ENCODE data around the gene NR1D2. TPM values are rescaled to one million over a fixed set of nuclear protein-coding genes. Genes with fewer than 3 reads are reported as not detected.
"Not testable (repeated sequence)": the region's sequence is repeated elsewhere in the genome, so short reads cannot be mapped to it uniquely, and the experiment has no call there.

The NR1D2 gene
- total RNA-seq, 1 experiment from 2014 or later: 9.5 TPM

DNA sequence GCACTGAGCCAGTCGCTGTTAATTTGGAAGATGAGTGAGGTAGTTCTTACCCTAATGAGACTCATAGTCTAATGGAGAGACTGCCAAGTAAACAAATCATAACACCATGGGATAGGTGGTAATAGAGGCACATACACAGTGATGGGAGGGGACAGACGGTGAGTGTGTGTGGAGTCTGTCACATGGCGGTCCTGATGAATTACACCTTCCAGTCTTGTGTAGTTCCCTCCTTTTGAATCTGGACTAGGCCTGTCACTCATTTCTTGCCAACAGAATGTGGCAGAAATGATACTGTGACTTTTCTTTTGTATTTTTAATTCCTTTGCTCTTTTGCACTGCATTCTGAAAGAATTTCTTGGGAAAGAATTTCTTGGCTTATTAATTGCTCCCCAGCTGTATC, 78.1 kb downstream of the NR1D2 start:
- POLR2A ChIA-PET: no interaction called here
- TF ChIP-seq POLR2AphosphoS5 (IDR thresholded peaks at IDR 0.05; ENCODE audit: low read depth, low read length): no peak
- TF ChIP-seq, protein P1, sequence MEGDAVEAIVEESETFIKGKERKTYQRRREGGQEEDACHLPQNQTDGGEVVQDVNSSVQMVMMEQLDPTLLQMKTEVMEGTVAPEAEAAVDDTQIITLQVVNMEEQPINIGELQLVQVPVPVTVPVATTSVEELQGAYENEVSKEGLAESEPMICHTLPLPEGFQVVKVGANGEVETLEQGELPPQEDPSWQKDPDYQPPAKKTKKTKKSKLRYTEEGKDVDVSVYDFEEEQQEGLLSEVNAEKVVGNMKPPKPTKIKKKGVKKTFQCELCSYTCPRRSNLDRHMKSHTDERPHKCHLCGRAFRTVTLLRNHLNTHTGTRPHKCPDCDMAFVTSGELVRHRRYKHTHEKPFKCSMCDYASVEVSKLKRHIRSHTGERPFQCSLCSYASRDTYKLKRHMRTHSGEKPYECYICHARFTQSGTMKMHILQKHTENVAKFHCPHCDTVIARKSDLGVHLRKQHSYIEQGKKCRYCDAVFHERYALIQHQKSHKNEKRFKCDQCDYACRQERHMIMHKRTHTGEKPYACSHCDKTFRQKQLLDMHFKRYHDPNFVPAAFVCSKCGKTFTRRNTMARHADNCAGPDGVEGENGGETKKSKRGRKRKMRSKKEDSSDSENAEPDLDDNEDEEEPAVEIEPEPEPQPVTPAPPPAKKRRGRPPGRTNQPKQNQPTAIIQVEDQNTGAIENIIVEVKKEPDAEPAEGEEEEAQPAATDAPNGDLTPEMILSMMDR (IDR thresholded peaks at IDR 0.05): no peak
- TF ChIP-seq, protein P2, sequence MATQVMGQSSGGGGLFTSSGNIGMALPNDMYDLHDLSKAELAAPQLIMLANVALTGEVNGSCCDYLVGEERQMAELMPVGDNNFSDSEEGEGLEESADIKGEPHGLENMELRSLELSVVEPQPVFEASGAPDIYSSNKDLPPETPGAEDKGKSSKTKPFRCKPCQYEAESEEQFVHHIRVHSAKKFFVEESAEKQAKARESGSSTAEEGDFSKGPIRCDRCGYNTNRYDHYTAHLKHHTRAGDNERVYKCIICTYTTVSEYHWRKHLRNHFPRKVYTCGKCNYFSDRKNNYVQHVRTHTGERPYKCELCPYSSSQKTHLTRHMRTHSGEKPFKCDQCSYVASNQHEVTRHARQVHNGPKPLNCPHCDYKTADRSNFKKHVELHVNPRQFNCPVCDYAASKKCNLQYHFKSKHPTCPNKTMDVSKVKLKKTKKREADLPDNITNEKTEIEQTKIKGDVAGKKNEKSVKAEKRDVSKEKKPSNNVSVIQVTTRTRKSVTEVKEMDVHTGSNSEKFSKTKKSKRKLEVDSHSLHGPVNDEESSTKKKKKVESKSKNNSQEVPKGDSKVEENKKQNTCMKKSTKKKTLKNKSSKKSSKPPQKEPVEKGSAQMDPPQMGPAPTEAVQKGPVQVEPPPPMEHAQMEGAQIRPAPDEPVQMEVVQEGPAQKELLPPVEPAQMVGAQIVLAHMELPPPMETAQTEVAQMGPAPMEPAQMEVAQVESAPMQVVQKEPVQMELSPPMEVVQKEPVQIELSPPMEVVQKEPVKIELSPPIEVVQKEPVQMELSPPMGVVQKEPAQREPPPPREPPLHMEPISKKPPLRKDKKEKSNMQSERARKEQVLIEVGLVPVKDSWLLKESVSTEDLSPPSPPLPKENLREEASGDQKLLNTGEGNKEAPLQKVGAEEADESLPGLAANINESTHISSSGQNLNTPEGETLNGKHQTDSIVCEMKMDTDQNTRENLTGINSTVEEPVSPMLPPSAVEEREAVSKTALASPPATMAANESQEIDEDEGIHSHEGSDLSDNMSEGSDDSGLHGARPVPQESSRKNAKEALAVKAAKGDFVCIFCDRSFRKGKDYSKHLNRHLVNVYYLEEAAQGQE (IDR thresholded peaks at IDR 0.05; ENCODE audit: insufficient read depth in 1 of 2, low read depth in 2 of 2, low read length in 1 of 2): no peak
- no peak for TF ChIP-seq TCF7L2 (IDR thresholded peaks at IDR 0.05; ENCODE audit: low read depth, low read length)
- TF ChIP-seq SIN3A (IDR thresholded peaks at IDR 0.05; ENCODE audit: borderline replicate concordance, insufficient read depth, low read depth, low read length): no peak
- Histone ChIP-seq H3K9me3 (ENCODE audit: control insufficient read depth, insufficient read depth, low read depth, low read length) (no peaks in the 10 kb centered on the region), H3K4me3 (ENCODE audit: low read depth in 2 of 2, low read length in 2 of 2) (no peak overlapping the region), H3K4me1 (ENCODE audit: control insufficient read depth, insufficient read depth, low read length) (no peaks in the 10 kb centered on the region), H3K27ac (ENCODE audit: low read length) (no peak overlapping the region), H3K36me3 (ENCODE audit: control insufficient read depth, insufficient read depth, low read length) (no peaks in the 10 kb centered on the region), H3K27me3 (ENCODE audit: control insufficient read depth, insufficient read depth, low read length) (no peaks in the 10 kb centered on the region)
- DNase-seq (ENCODE audit: low read depth, low spot score): no peak
- ATAC-seq: no peak
- in situ Hi-C loops (cut with HindIII; ENCODE audit: low pct_unique_long_range_greater_than_20kb, low sequenced_read_pairs): no loop called here
- intact Hi-C loops (cut with micrococcal nuclease; ENCODE audit: unreplicated experiment): no loop called here
- BruUV-seq (replicated peaks): no TSS peak
- CTCF ChIA-PET: no interaction called here

DNA sequence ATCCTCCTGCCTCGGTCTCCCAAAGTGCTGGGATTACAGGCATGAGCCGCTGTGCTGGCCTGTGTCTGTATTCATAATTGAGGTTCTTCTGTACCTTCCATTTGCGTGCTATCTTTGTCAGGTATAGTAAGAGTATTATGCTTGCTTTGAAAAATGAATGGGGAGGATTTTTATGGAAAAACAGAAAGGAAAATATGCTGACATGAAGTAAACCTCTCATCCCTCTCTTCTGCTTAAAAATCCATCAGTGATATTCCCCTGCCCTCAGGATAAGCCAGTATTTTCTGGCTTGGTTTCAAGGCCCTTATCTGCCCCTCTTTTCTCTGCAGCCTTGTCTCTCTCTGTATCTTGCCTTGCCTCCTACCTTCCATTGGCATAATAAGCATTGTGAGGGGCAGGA, 80.7 kb downstream of the NR1D2 start:
- H3K27me3 ChIP-seq (ENCODE audit: control insufficient read depth, insufficient read depth, low read length): no peaks in the 10 kb centered on the region; the same call in 1 of the 2 replicates
- BruUV-seq (replicated peaks): no TSS peak
- H3K4me1 ChIP-seq (ENCODE audit: control insufficient read depth, insufficient read depth, low read length): no peaks in the 10 kb centered on the region
- TF ChIP-seq, protein P1 (IDR thresholded peaks at IDR 0.05): no peak
- TF ChIP-seq TCF7L2 (IDR thresholded peaks at IDR 0.05; ENCODE audit: low read depth, low read length) (no peak), POLR2AphosphoS5 (IDR thresholded peaks at IDR 0.05; ENCODE audit: low read depth, low read length) (no peak)
- TF ChIP-seq, protein P2 (IDR thresholded peaks at IDR 0.05; ENCODE audit: insufficient read depth in 1 of 2, low read depth in 2 of 2, low read length in 1 of 2): no peak
- no peaks in the 10 kb centered on the region for H3K36me3 ChIP-seq (ENCODE audit: control insufficient read depth, insufficient read depth, low read length)
- CTCF ChIA-PET: no interaction called here
- intact Hi-C loops (cut with micrococcal nuclease; ENCODE audit: unreplicated experiment) (no loop called here), in situ Hi-C loops (cut with HindIII; ENCODE audit: low pct_unique_long_range_greater_than_20kb, low sequenced_read_pairs) (no loop called here)
- no peak overlapping the region for H3K27ac ChIP-seq (ENCODE audit: low read length)
- no peak for DNase-seq (ENCODE audit: low read depth, low spot score)
- no peak overlapping the region for H3K4me3 ChIP-seq (ENCODE audit: low read depth in 2 of 2, low read length in 2 of 2)
- H3K9me3 ChIP-seq (ENCODE audit: control insufficient read depth, insufficient read depth, low read depth, low read length): no peaks in the 10 kb centered on the region
- POLR2A ChIA-PET: no interaction called here
- ATAC-seq: no peak

DNA sequence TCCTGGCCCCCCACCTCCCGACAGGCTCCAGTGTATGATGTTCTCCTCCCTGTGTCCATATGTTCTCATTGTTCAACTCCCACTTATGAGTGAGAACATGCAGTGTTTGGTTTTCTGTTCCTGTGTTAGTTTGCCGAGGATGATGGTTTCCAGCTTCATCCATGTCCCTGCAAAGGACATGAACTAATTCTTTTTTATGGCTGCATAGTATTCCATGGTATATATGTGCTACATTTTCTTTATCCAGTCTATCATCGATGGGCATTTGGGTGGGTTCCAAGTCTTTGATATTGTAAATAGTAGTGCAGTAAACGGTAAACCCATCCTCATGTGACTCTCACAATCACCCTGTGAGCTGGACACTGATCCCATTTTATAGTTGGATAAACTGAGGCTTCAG, 81.6 kb downstream of the NR1D2 start:
- H3K9me3 ChIP-seq (ENCODE audit: control insufficient read depth, insufficient read depth, low read depth, low read length); in situ Hi-C loops (cut with HindIII; ENCODE audit: low pct_unique_long_range_greater_than_20kb, low sequenced_read_pairs); H3K4me1 ChIP-seq (ENCODE audit: control insufficient read depth, insufficient read depth, low read length); DNase-seq (ENCODE audit: low read depth, low spot score); H3K27ac ChIP-seq (ENCODE audit: low read length); intact Hi-C loops (cut with micrococcal nuclease; ENCODE audit: unreplicated experiment); CTCF ChIA-PET; H3K4me3 ChIP-seq (ENCODE audit: low read depth in 2 of 2, low read length in 2 of 2); H3K27me3 ChIP-seq (ENCODE audit: control insufficient read depth, insufficient read depth, low read length); POLR2A ChIA-PET; BruUV-seq (replicated peaks); ATAC-seq; H3K36me3 ChIP-seq (ENCODE audit: control insufficient read depth, insufficient read depth, low read length): not testable (repeated sequence)
